Tibial nerve (tissue), 4 donors: Measurements from ENCODE around the gene TRIM10. TPM values are rescaled to one million over a fixed set of nuclear protein-coding genes. Genes with fewer than 3 reads are reported as not detected.

ENCODE experiments used
- DNase-seq, 2 donors: peaks; one replicate each; pipeline ENCODE4 v3.0.0-alpha.2; 2019; ENCODE audit warnings: low spot score in 2 of 2
- H3K27ac ChIP-seq, 4 donors: fragments of 200-600 bp; sonication (generic) in 3 of 4; one replicate each; pipeline ENCODE4 v1.5.1; 2017 to 2019; ENCODE audit warnings: mild to moderate bottlenecking in 1 of 4
- H3K27me3 ChIP-seq, 2 donors: fragments of 200-600 bp; sonication (generic) in 1 of 2; one replicate each; pipeline versions ENCODE4 v1.5.1 to v1.6.0; 2017 to 2019
- H3K36me3 ChIP-seq, 3 donors: fragments of 200-600 bp; sonication (generic); one replicate each; pipeline ENCODE4 v1.5.1; 2018 to 2019
- H3K4me1 ChIP-seq, 4 donors: fragments of 200-600 bp; sonication (generic) in 3 of 4; one replicate each; pipeline ENCODE4 v1.5.1; 2017 to 2019
- H3K4me3 ChIP-seq, 4 donors: fragments of 200-600 bp; sonication (generic) in 3 of 4; one replicate each; pipeline ENCODE4 v1.5.1; 2017 to 2019; ENCODE audit warnings: mild to moderate bottlenecking in 1 of 4, moderate library complexity in 1 of 4
- H3K9me3 ChIP-seq, 4 donors: fragments of 200-600 bp; sonication (generic) in 3 of 4; one replicate each; pipeline ENCODE4 v1.5.1; 2017 to 2019
- EP300 ChIP-seq, 2 donors: sonication (generic); formaldehyde crosslinking; IDR thresholded peaks; one replicate each; pipeline ENCODE4 v1.6.1; 2017; ENCODE audit warnings: antibody characterized with exemption in 2 of 2, mild to moderate bottlenecking in 1 of 2
- POLR2A ChIP-seq, 2 donors: fragments of 450-650 bp; IDR thresholded peaks; one replicate each; pipeline ENCODE4 v1.6.1; 2017; ENCODE audit warnings: antibody characterized with exemption in 2 of 2, mild to moderate bottlenecking in 2 of 2, moderate library complexity in 2 of 2
- WGBS, 2 donors: methylation state at CpG; one replicate each; pipeline ENCODE4 v1.1.5; 2018; 5-methylcytosine and 5-hydroxymethylcytosine counted together
- total RNA-seq, 4 donors: library from RNA; depleted of rRNA; stranded (reverse); fragments of >200 nt; gene quantifications; one replicate each; pipeline ENCODE4 v1.1.0, GENCODE V29; 2016
- TF ChIP-seq, protein P1 (sequence below), 5 experiments: fragments of 200-600 bp in 3 of 5; fragments of 450-650 bp in 2 of 5; sonication (generic) in 3 of 5; IDR thresholded peaks; one replicate each; pipeline ENCODE4 v1.5.1; 2016 to 2019; ENCODE audit warnings: antibody characterized with exemption in 5 of 5, mild to moderate bottlenecking in 3 of 5, moderate library complexity in 2 of 5

Gene TRIM10
- total RNA-seq, 4 donors from 2014 or later = not detected

DNA sequence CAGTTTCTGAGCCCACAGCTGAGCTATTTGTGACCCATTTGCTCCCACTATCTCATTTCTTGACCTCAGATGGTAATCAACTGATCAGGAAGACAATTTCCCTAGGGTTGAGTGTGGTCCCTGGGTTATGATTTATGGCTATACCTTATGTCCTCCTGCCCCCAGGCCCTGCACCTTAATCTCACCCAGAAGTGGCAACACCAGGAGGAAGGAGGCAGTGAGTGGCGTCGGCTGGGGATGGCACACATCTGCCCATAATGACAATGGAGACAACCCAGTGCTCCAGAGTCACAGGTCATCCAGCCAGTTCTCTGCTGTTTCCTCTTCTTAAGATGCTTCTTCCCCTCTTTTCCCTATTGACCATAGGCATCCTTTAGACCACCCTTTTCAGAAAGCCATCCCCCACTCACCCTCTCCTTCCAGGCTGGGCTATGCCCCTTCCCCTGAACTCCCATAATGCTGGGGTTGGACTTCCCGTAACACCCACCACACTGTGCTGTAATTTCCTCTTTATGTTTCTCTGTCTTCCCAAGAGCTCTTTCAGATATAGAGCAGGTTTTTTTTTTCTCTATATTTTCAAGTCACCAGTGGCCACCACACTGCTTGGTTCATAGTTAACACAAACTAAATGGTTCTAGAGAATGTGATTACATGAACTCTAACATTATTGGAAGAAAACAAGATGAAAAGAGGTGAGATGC lies 8.0 kb downstream of the TRIM10 start:
- no peak for TF ChIP-seq EP300 (IDR thresholded peaks at IDR 0.05)
- TF ChIP-seq POLR2A (IDR thresholded peaks at IDR 0.05) = no peak
- TF ChIP-seq, protein P1, sequence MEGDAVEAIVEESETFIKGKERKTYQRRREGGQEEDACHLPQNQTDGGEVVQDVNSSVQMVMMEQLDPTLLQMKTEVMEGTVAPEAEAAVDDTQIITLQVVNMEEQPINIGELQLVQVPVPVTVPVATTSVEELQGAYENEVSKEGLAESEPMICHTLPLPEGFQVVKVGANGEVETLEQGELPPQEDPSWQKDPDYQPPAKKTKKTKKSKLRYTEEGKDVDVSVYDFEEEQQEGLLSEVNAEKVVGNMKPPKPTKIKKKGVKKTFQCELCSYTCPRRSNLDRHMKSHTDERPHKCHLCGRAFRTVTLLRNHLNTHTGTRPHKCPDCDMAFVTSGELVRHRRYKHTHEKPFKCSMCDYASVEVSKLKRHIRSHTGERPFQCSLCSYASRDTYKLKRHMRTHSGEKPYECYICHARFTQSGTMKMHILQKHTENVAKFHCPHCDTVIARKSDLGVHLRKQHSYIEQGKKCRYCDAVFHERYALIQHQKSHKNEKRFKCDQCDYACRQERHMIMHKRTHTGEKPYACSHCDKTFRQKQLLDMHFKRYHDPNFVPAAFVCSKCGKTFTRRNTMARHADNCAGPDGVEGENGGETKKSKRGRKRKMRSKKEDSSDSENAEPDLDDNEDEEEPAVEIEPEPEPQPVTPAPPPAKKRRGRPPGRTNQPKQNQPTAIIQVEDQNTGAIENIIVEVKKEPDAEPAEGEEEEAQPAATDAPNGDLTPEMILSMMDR (IDR thresholded peaks at IDR 0.05) = no peak
- WGBS, 2 donors = 72 to 86% methylated on average over 3 of the region's 3 CpGs
- peaks cover 0 to 7% of the 10 kb centered on the region in 2 donors for H3K27me3 ChIP-seq

DNA sequence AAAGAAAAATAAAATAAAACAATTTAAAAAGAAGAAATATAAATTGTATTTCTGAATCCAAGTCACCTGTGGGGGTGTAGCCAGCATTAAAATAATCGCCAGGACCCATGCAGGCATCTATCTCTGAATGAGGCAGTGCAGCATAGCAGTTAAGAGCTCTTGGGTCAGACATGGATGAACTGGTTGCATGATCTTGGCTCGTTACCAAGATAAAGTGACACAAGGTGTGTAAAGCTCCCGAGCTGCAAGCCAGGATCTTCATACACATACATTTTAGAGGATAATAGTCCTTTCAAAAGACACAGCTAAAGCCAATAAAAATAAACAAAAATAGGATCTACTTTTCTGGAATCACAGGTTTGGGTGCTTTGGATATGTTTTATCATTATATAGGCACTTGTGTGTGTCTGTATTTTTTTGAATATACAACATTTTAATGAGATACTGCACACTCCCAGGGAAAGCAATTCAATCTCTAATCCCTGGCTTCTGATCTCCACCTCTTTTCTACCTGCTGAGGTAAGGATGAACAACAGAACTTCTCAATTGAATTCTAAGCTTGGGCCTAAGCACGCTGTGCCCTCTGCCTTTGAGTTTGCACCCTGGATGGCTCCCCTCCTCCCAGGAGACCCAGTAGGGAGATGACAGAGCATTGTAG lies 8.9 kb downstream of the TRIM10 start:
- no peak overlapping the region for H3K27ac ChIP-seq
- no peaks in the 10 kb centered on the region for H3K36me3 ChIP-seq
- no peaks in the 10 kb centered on the region for H3K9me3 ChIP-seq
- H3K4me1 ChIP-seq = peaks cover 0 to 13% (median 1%) of the 10 kb centered on the region in 4 donors
- no peak for DNase-seq
- peaks cover 0 to 7% of the 10 kb centered on the region in 2 donors for H3K27me3 ChIP-seq
- H3K4me3 ChIP-seq = no peak overlapping the region
- WGBS, 2 donors = 62 to 79% methylated on average over 4 of the region's 4 CpGs
- TF ChIP-seq, protein P1 (IDR thresholded peaks at IDR 0.05) = no peak
- TF ChIP-seq EP300 (IDR thresholded peaks at IDR 0.05) = no peak
- TF ChIP-seq POLR2A (IDR thresholded peaks at IDR 0.05) = no peak

More for the DNA sequence above, 8.0 kb downstream of the TRIM10 start:
- peaks cover 0 to 13% (median 1%) of the 10 kb centered on the region in 4 donors for H3K4me1 ChIP-seq
- no peak overlapping the region for H3K4me3 ChIP-seq
- H3K27ac ChIP-seq = no peak overlapping the region
- no peak for DNase-seq
- H3K9me3 ChIP-seq = no peaks in the 10 kb centered on the region
- no peaks in the 10 kb centered on the region for H3K36me3 ChIP-seq

DNA sequence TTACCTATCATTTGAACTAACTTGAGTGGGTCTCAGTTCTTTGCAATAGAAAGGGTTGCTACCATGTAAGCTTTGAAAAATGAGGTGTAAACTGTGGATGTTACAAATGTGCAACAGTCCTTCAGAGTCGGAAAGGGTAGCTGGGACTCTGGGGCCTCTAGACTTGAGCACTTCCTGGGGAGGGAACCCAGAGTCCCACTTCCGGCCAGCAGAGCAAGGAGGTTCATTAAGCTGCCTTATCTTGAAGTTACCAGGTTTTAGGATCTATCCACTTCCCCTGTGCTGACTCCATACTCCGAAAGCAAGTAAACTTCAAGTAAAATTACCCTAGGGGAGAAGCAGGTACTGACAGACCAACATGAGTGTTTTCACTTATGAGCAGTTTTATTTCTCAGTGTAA lies 9.4 kb downstream of the TRIM10 start:
- Histone ChIP-seq H3K36me3 (no peaks in the 10 kb centered on the region), H3K27ac (no peak overlapping the region), H3K27me3 (peaks cover 0 to 7% of the 10 kb centered on the region in 2 donors), H3K4me3 (no peak overlapping the region), H3K4me1 (peaks cover 0 to 10% (median 1%) of the 10 kb centered on the region in 4 donors), H3K9me3 (no peaks in the 10 kb centered on the region)
- 50 to 68% methylated on average over 3 of the region's 3 CpGs for WGBS, 2 donors
- TF ChIP-seq, protein P1 (IDR thresholded peaks at IDR 0.05) = no peak
- no peak for TF ChIP-seq POLR2A (IDR thresholded peaks at IDR 0.05)
- TF ChIP-seq EP300 (IDR thresholded peaks at IDR 0.05) = no peak
- no peak for DNase-seq

DNA sequence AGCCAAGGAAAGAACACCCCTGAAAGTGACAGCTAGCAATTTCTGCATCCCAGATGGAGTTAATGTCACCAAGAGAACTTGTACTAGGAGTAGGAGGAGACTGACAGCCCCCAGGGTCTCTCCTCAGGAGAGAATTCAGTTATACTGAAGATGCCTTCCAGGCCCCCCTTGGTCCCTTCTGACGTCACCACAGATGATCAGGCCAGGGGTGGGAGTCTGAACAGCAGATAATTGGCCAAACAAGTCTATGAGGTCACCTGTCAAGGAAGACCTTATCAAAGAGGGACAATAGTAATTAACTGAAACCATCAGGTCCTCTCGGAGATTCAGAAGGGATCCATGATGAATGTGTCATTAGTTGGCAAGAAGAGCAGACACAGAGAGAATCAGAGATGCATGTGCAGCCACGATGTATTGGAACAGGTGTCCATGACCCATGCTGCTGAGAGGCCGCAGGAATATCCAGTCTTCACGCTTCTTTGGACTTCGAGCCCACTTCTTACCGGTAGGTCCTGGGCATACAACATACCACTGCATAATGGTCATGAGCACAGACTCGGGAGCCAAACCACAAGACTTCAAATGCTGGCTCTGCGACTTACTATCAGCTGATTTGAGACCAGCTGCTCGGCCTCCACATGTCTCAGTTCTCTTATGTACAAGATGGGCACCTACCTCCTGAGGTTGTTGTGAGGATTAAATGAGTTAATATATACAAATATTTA lies 10.2 kb downstream of the TRIM10 start:
- no peak for DNase-seq
- Histone ChIP-seq H3K4me1 (peaks cover 0 to 3% (median 1%) of the 10 kb centered on the region in 4 donors), H3K36me3 (no peaks in the 10 kb centered on the region), H3K4me3 (no peak overlapping the region), H3K27me3 (peaks cover 0 to 12% of the 10 kb centered on the region in 2 donors), H3K27ac (no peak overlapping the region), H3K9me3 (no peaks in the 10 kb centered on the region)
- 82 to 86% methylated on average over 10 of the region's 10 CpGs for WGBS, 2 donors
- TF ChIP-seq EP300 (IDR thresholded peaks at IDR 0.05) (no peak), POLR2A (IDR thresholded peaks at IDR 0.05) (no peak)
- TF ChIP-seq, protein P1 (IDR thresholded peaks at IDR 0.05) = no peak
